ENCODE data around the gene FAM222A.

- TF ChIP-seq CTCF (IDR thresholded peaks at IDR 0.05 in 2 of 3, conservative IDR thresholded peaks at IDR 0.05 in 1 of 3; ENCODE audit: borderline replicate concordance in 1 of 3, insufficient read depth in 1 of 3, low read depth in 2 of 3, low read length in 2 of 3) (no peak), POLR2A (IDR thresholded peaks at IDR 0.05; ENCODE audit: borderline replicate concordance, extremely low read depth, insufficient read depth, insufficient read length) (no peak), SRF (IDR thresholded peaks at IDR 0.05; ENCODE audit: low read depth) (no peak), CEBPB (IDR thresholded peaks at IDR 0.05; ENCODE audit: low read depth) (no peak), REST (IDR thresholded peaks at IDR 0.05; ENCODE audit: low read depth) (no peak), POLR2AphosphoS5 (IDR thresholded peaks at IDR 0.05; ENCODE audit: low read depth, low read length) (no peak), YY1 (IDR thresholded peaks at IDR 0.05; ENCODE audit: extremely low read depth, insufficient replicate concordance, low read depth, low read length) (no peak), EZH2 (IDR thresholded peaks at IDR 0.05) (no peak), EGR1 (IDR thresholded peaks at IDR 0.05; ENCODE audit: low read depth) (no peak), SP1 (IDR thresholded peaks at IDR 0.05; ENCODE audit: low read depth) (no peak), TCF7L2 (IDR thresholded peaks at IDR 0.05; ENCODE audit: borderline replicate concordance, extremely low read depth, insufficient read depth, insufficient read length) (no peak), JUND (IDR thresholded peaks at IDR 0.05) (no peak), RAD21 (IDR thresholded peaks at IDR 0.05; ENCODE audit: low read depth) (no peak), EZH2phosphoT487 (IDR thresholded peaks at IDR 0.05; ENCODE audit: borderline replicate concordance) (no peak)
Measured at GRCh38 chr12:109718390-109718789, 4.8 kb downstream of the FAM222A start.
